22Rv1 (cell line): ENCODE results near the gene PARN.

Source experiments
- ZFX ChIP-seq: fragments of 450-650 bp; IDR thresholded peaks from 2 replicates; pipeline ENCODE4 v1.6.1; 2017; ENCODE audit warnings: antibody characterized with exemption, borderline replicate concordance
- TF ChIP-seq, protein P1 (sequence below): fragments of 450-650 bp; IDR thresholded peaks from 2 replicates; pipeline ENCODE4 v1.5.1; 2017; ENCODE audit warnings: mild to moderate bottlenecking

DNA sequence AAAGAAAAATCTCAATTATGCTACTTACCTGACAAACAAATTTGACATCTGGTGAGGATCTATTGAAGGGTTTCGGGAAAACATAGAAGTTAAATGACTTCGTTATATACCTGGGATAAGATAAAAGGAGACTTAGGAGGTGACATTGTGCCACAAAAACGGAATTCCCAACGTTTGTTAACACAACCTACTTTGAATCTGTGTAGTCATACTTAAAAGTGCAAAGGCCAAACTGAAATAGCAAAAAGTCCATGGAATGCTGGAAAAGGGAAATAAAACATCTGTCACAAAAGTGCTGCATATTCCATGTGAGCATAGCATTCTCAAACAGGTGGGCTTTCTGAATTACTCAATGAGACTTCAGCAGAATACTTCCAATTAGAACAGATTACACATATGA is 3.0 kb downstream of the PARN start:
- TF ChIP-seq, protein P1, sequence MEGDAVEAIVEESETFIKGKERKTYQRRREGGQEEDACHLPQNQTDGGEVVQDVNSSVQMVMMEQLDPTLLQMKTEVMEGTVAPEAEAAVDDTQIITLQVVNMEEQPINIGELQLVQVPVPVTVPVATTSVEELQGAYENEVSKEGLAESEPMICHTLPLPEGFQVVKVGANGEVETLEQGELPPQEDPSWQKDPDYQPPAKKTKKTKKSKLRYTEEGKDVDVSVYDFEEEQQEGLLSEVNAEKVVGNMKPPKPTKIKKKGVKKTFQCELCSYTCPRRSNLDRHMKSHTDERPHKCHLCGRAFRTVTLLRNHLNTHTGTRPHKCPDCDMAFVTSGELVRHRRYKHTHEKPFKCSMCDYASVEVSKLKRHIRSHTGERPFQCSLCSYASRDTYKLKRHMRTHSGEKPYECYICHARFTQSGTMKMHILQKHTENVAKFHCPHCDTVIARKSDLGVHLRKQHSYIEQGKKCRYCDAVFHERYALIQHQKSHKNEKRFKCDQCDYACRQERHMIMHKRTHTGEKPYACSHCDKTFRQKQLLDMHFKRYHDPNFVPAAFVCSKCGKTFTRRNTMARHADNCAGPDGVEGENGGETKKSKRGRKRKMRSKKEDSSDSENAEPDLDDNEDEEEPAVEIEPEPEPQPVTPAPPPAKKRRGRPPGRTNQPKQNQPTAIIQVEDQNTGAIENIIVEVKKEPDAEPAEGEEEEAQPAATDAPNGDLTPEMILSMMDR: no peak
- no peak for TF ChIP-seq ZFX
